Caco-2 (cell line): ENCODE results near the gene FAM76A. TPM values are rescaled to one million over a fixed set of nuclear protein-coding genes. Genes with fewer than 3 reads are reported as not detected.
A peak's percentile ranks its signal among the peaks of the same experiment; 100 is the strongest.

Experiments used
- BruUV-seq: library from RNA; stranded (reverse); fragments of 400-500 nt; replicated peaks from 2 replicates; lab custom pipeline; 2021; lab: Mats Ljungman, UMichigan
- CTCF ChIA-PET: fragments of 300-600 bp; sonication (Branson Sonifier 250); formaldehyde crosslinking; loops from one replicate; lab custom pipeline; 2022; ENCODE audit warnings: antibody characterized with exemption; lab: Charles Lee
- POLR2A ChIA-PET: fragments of 300-600 bp; sonication (Branson Sonifier 250); formaldehyde crosslinking; loops from one replicate; lab custom pipeline; 2022; ENCODE audit warnings: antibody characterized with exemption; lab: Charles Lee
- DNase-seq, 2 experiments: peaks; one replicate each; pipeline versions ENCODE4 v3.0.0 to v3.0.0-alpha.2; 2020 to 2022
- H3K27me3 ChIP-seq: replicated peaks from 2 replicates; pipeline ENCODE4 v1.6.0; 2011; ENCODE audit warnings: low read length; ENCODE audit not compliant: control insufficient read depth, insufficient read depth
- H3K36me3 ChIP-seq: 2 replicates; pipeline ENCODE4 v1.5.1; 2011; ENCODE audit warnings: low read length; ENCODE audit not compliant: control insufficient read depth, insufficient read depth
- H3K4me1 ChIP-seq: fragments of 250-450 bp; sonication (Bioruptor Pico); 2 replicates; pipeline ENCODE4 v1.5.1; 2020; ENCODE audit warnings: mild to moderate bottlenecking
- H3K4me3 ChIP-seq: 2 replicates; pipeline ENCODE4 v1.5.1; 2011; ENCODE audit warnings: low read depth, mild to moderate bottlenecking, control low read depth, low read length
- H3K9me3 ChIP-seq: fragments of 250-450 bp; sonication (Bioruptor Pico); 2 replicates; pipeline ENCODE4 v1.5.1; 2020; ENCODE audit warnings: mild to moderate bottlenecking, moderate library complexity
- H3K27ac Mint-ChIP-seq: one replicate; pipeline ENCODE4 v1.8.0; 2022; ENCODE audit warnings: mixed read lengths; ENCODE audit not compliant: unreplicated experiment
- H3K27me3 Mint-ChIP-seq: one replicate; pipeline ENCODE4 v1.8.0; 2022; ENCODE audit warnings: mixed read lengths; ENCODE audit not compliant: insufficient read depth, unreplicated experiment
- H3K36me3 Mint-ChIP-seq: one replicate; pipeline ENCODE4 v1.8.0; 2022; ENCODE audit warnings: mild to moderate bottlenecking, mixed read lengths; ENCODE audit not compliant: insufficient read depth, unreplicated experiment
- H3K4me1 Mint-ChIP-seq: one replicate; pipeline ENCODE4 v1.8.0; 2022; ENCODE audit warnings: low read depth, mixed read lengths; ENCODE audit not compliant: unreplicated experiment
- H3K4me3 Mint-ChIP-seq: one replicate; pipeline ENCODE4 v1.8.0; 2022; ENCODE audit warnings: mild to moderate bottlenecking, moderate library complexity, mixed read lengths; ENCODE audit not compliant: unreplicated experiment
- H3K9me3 Mint-ChIP-seq: one replicate; pipeline ENCODE4 v1.8.0; 2022; ENCODE audit warnings: mixed read lengths; ENCODE audit not compliant: unreplicated experiment
- CTCF ChIP-seq, 2 experiments: fragments of 200-600 bp in 1 of 2; IDR thresholded peaks; 1 replicate in 1 of 2; 2 replicates in 1 of 2; pipeline versions ENCODE4 v1.5.1 to v1.8.0; 2011 to 2022; ENCODE audit warnings: antibody characterized with exemption in 1 of 2, control low read depth in 1 of 2, inconsistent platforms in 1 of 2, low read depth in 1 of 2, low read length in 1 of 2, mild to moderate bottlenecking in 1 of 2, moderate library complexity in 1 of 2; ENCODE audit not compliant: insufficient read depth in 1 of 2, severe bottlenecking in 1 of 2, unreplicated experiment in 1 of 2
- intact Hi-C: fragments of 100-400 bp; cut with micrococcal nuclease; formaldehyde crosslinking; loops from one replicate; pipeline ENCODE4 v1.10.0; 2022; ENCODE audit not compliant: unreplicated experiment
- total RNA-seq: library from RNA; stranded (reverse); gene quantifications from 2 replicates; pipeline ENCODE4 v1.2.3, GENCODE V29; 2022

The FAM76A gene
- total RNA-seq, 1 experiment from 2014 or later: 9.8 TPM

- Histone ChIP-seq H3K4me3 (no peak overlapping the region), H3K4me1 (no peaks in the 10 kb centered on the region), H3K27me3 (no peaks in the 10 kb centered on the region), H3K9me3 (no peaks in the 10 kb centered on the region), H3K36me3 (no peaks in the 10 kb centered on the region)
- intact Hi-C loops: no loop called here
- H3K27ac Mint-ChIP-seq: no peak overlapping the region
- peaks cover 18% of the 10 kb centered on the region for H3K9me3 Mint-ChIP-seq
- BruUV-seq: no TSS peak
- no peak overlapping the region for H3K4me3 Mint-ChIP-seq
- no peak for TF ChIP-seq CTCF (IDR thresholded peaks at IDR 0.05; ENCODE audit: insufficient read depth in 1 of 2, low read depth in 1 of 2, low read length in 1 of 2, severe bottlenecking in 1 of 2, unreplicated experiment in 1 of 2)
- peaks cover 14% of the 10 kb centered on the region for H3K4me1 Mint-ChIP-seq
- ChIA-PET CTCF (no interaction called here), POLR2A (no interaction called here)
- H3K27me3 Mint-ChIP-seq: no peaks in the 10 kb centered on the region
- DNase-seq: no peak
- no peaks in the 10 kb centered on the region for H3K36me3 Mint-ChIP-seq
Observed at GRCh38 chr1:27716262-27716895, 9.4 kb upstream of the FAM76A start.

- Histone ChIP-seq H3K4me3 (no peak overlapping the region), H3K4me1 (0 out of 2 replicates have a peak, but pooled peaks cover 1% of the 10 kb centered on the region), H3K9me3 (no peaks in the 10 kb centered on the region), H3K27me3 (no peaks in the 10 kb centered on the region), H3K36me3 (no peaks in the 10 kb centered on the region)
- Mint-ChIP-seq H3K9me3 (peaks cover 18% of the 10 kb centered on the region), H3K4me3 (no peak overlapping the region), H3K36me3 (peaks cover 7% of the 10 kb centered on the region), H3K4me1 (peaks cover 7% of the 10 kb centered on the region), H3K27ac (no peak overlapping the region), H3K27me3 (no peaks in the 10 kb centered on the region)
- intact Hi-C loops: no loop called here
- POLR2A ChIA-PET: no interaction called here
- TF ChIP-seq CTCF (IDR thresholded peaks at IDR 0.05; ENCODE audit: insufficient read depth in 1 of 2, low read depth in 1 of 2, low read length in 1 of 2, severe bottlenecking in 1 of 2, unreplicated experiment in 1 of 2): peak; percentile 22 to 36
- BruUV-seq: no TSS peak
- DNase-seq: peak in 1 of 2 experiments; percentile 9
- CTCF ChIA-PET: interaction anchor here (0.6 to 1.8 kb wide), 3 partner anchors 48 to 518 kb away, joined by 3 to 9 read pairs (median 4); partner anchors contain the start of gene IFI6
Observed at GRCh38 chr1:27719286-27720251, 6.2 kb upstream of the FAM76A start.

GRCh38 chr1:27724961-27725373, 794 bp upstream of the FAM76A start:
- TSS peak; percentile 87 for BruUV-seq
- peak overlapping the region; percentile 99 for H3K27ac Mint-ChIP-seq
- H3K27me3 ChIP-seq: no peaks in the 10 kb centered on the region
- peaks cover 7% of the 10 kb centered on the region for H3K36me3 Mint-ChIP-seq
- H3K4me1 ChIP-seq: 0 out of 2 replicates have a peak, but pooled peaks cover 7% of the 10 kb centered on the region
- ChIA-PET CTCF (interaction anchor here (0.6 to 1.6 kb wide), 9 partner anchors 19 to 426 kb away, joined by 3 to 20 read pairs (median 7); partner anchors contain the start of genes IFI6 and STX12), POLR2A (interaction anchor here (0.6 to 2.0 kb wide), 8 partner anchors 48 to 781 kb away, joined by 3 to 20 read pairs (median 6); partner anchors contain the start of genes IFI6, PPP1R8, RCC1 and STX12)
- TF ChIP-seq CTCF (IDR thresholded peaks at IDR 0.05; ENCODE audit: insufficient read depth in 1 of 2, low read depth in 1 of 2, low read length in 1 of 2, severe bottlenecking in 1 of 2, unreplicated experiment in 1 of 2): no peak
- H3K4me3 Mint-ChIP-seq: peak overlapping the region; percentile 88
- no peaks in the 10 kb centered on the region for H3K4me1 Mint-ChIP-seq
- peak; percentile 63 to 66 for DNase-seq
- no peaks in the 10 kb centered on the region for H3K36me3 ChIP-seq
- intact Hi-C loops: loop anchor here (1.0 kb wide), 2 partner anchors 48 to 53 kb away; partner anchors contain the start of genes IFI6 and STX12
- H3K4me3 ChIP-seq: peak overlapping the region; percentile 45
- no peaks in the 10 kb centered on the region for H3K9me3 ChIP-seq
- no peaks in the 10 kb centered on the region for H3K27me3 Mint-ChIP-seq
- H3K9me3 Mint-ChIP-seq: no peaks in the 10 kb centered on the region
